Fibroblast of the aortic adventitia (primary cell): ENCODE results near the gene RPL11. TPM values are rescaled to one million over a fixed set of nuclear protein-coding genes. Genes with fewer than 3 reads are reported as not detected.

Source experiments
- DNase-seq: peaks from one replicate; pipeline ENCODE4 v3.0.0-alpha.2; 2010; ENCODE audit warnings: low read depth
- H3K4me3 ChIP-seq: 2 replicates; pipeline ENCODE4 v1.5.1; 2011; ENCODE audit warnings: low read depth, mild to moderate bottlenecking, control low read depth, low read length, moderate library complexity
- total RNA-seq: library from RNA; depleted of rRNA; stranded (reverse); fragments of >200 nt; gene quantifications from 2 replicates; pipeline ENCODE4 v1.2.3, GENCODE V29; 2012; ENCODE audit warnings: low replicate concordance
- TF ChIP-seq, protein P1 (sequence below): IDR thresholded peaks from 2 replicates; pipeline ENCODE4 v1.5.1; 2011; ENCODE audit warnings: mild to moderate bottlenecking, low read length, control low read depth, inconsistent platforms; ENCODE audit not compliant: insufficient read depth

Gene RPL11
- 442 and 1,073 TPM in 2 replicates for total RNA-seq

DNA sequence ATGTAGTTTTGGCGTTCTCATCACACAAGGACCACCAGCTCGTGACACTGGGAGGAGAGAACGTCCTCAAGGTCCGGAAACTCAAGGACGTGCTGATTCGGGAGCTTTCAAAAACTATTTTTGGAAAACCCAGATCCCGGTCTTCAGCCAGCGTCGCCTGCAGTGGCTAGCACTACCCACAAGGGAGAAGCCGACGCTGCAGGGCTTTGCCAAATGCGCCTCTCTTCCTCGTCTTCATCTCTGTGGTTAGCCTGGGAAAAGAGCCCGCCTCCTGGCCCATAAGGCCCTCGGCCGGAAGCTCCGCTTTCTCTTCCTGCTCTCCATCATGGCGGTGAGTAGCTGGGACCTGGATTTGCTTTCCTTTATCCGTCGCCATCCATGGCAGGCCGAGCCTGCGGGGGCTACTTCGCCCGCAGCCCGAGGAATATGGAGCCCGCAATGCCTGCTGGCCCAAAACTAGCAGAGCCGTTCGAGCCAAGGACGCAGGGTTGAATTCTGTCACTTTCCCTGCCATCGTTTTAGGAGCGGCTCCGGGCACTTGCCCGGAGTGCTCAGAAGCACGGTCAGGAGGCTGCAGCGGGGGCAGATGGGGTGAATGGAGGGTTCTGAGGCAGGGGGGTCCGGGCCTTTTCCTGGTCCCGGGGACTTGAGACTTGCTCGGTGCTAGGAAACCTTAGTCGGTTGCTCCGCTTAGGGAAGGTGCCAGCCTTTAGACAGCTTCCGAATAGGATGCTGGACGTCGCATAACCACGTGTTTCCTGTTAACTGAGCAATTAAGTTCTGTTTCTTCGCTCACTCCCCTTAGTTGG, at the start of gene RPL11:
Gene RPL11, plus strand, starts transcription at position 308 of the 809 bp plus-strand sequence. Its CDS starts 18 bp downstream, at position 326.
- peak within 1 kb of the TSS; percentile 78 for H3K4me3 ChIP-seq
- peak; percentile 97 for DNase-seq
- TF ChIP-seq, protein P1, sequence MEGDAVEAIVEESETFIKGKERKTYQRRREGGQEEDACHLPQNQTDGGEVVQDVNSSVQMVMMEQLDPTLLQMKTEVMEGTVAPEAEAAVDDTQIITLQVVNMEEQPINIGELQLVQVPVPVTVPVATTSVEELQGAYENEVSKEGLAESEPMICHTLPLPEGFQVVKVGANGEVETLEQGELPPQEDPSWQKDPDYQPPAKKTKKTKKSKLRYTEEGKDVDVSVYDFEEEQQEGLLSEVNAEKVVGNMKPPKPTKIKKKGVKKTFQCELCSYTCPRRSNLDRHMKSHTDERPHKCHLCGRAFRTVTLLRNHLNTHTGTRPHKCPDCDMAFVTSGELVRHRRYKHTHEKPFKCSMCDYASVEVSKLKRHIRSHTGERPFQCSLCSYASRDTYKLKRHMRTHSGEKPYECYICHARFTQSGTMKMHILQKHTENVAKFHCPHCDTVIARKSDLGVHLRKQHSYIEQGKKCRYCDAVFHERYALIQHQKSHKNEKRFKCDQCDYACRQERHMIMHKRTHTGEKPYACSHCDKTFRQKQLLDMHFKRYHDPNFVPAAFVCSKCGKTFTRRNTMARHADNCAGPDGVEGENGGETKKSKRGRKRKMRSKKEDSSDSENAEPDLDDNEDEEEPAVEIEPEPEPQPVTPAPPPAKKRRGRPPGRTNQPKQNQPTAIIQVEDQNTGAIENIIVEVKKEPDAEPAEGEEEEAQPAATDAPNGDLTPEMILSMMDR: peak; percentile 82

DNA sequence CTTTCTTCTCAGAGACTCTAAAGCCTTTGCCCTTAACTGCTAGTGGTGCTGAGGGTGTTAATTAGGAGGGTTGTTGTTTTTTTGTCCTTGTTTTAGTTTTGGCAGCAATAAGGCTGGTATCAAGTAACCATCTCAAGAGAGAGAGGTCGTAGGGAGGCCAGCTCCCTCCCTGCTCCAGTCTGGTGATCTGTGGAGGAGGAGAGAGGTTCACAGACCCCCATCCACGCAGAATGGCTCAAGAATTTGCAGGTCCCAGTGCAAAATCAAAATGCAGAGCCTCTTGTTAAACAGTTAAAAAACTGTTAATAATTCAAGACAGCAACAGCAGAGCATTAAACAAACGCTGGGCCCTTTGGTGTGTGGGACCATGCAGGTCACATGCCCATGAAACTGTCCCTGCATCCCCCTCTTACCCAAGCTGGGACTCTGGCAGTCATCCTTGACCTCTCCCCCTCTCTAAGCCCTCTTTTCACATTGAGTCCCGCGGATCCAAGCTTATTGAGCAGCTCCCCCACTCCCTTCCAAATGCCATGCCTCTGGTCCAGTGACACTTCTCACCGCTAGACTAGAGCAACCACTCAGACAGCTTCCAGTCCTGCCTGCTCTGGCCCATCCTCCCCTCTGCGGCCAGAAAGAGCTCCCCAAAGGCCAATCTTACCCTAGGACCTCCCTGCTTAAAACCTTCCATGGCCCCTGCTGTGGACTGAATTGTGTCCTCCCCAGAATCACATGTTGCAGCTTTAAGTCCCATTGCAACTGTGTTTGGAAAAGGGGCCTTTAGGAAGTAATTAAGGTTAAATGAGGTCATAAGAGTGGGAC, 47.7 kb upstream of the RPL11 start:
- DNase-seq: no peak
- TF ChIP-seq, protein P1: no peak
- no peak overlapping the region for H3K4me3 ChIP-seq

DNA sequence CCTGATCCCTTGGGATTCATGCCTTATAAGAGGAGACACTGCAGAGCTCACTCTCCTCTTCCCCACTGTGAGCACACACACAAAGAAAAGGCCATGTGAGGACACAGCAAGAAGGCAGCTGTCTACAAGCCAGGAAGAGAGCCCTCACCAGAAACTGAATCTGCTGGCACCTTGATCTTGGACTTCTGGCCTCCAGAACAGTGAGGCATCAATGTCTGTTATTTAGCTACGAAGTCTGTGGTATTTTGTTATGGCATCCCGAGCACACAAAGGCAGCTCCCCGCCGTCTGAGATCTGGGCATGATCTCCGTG, 47.1 kb upstream of the RPL11 start:
- DNase-seq: no peak
- TF ChIP-seq, protein P1: no peak
- H3K4me3 ChIP-seq: no peak overlapping the region

DNA sequence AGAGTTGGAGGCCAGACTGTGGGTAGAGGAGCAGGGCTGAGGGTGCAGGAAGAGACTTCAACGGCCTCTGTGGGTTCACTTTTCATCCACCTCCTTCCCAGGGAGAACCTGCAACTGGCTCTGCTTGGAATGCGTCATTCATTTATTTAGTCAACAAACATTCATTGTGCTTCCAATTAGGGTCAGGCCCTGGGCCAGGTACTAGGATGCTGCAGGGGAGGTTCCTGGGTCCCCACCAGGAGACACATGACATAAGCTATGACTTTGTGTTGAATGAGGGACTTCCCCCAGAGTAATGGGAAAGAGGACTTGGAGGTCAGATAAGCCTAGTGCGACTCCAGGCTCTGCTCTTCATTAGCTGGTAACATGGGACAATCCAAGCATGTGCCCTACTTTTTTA, 46.3 kb upstream of the RPL11 start:
- no peak for DNase-seq
- TF ChIP-seq, protein P1: no peak
- no peak overlapping the region for H3K4me3 ChIP-seq

DNA sequence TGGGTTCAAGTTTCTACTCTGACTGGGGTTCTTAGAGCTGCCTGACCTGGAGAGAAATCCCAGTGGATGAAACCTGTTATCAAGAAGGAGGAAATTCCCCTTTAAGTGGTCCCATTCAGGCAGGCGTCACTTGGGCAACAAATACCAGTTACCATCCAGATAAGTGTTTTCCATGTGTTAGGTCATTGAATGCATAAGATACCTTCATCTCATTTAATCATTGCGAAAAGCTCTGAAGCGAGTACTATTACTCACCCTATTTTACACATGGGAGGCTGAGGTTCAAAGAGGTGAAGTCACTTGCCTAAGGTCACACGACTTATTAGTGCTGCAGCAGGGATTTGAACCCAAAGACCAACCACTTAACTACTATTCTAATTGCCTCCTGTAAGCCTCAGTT, 45.5 kb upstream of the RPL11 start:
- DNase-seq: no peak
- no peak overlapping the region for H3K4me3 ChIP-seq
- TF ChIP-seq, protein P1: no peak

DNA sequence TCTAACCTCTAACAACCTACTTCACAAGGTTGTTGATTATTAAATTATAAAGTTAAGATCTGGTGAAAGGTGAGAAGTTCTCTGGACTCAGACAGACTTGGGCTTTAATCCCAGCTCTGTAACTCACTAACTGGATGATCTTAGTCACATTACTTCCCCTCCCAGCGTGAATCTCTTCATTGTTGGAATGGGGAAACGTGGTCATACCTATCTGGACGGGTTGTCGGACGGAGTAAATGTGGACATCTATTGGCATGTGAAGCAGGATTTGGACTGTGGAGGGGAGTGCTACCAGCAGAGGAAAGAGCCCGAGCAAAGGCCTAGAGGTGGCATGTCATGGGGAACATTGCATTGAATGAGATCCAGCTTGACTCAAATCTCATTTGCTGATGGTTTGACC, 45.1 kb upstream of the RPL11 start:
- TF ChIP-seq, protein P1: no peak
- H3K4me3 ChIP-seq: no peak overlapping the region

More for the DNA sequence above, 45.1 kb upstream of the RPL11 start:
- no peak for DNase-seq
